Smooth muscle cell of the brain vasculature (primary cell): ENCODE data around the gene SPSB2.
"Not testable (repeated sequence)": the region's sequence is repeated elsewhere in the genome, so short reads cannot be mapped to it uniquely, and the experiment has no call there.

ENCODE experiments used
- DNase-seq: peaks from one replicate; pipeline ENCODE4 v3.0.0-alpha.2; 2012; ENCODE audit warnings: low read depth, low spot score

SPSB2 gene

GRCh38 chr12:6871052-6871957 lies 1.8 kb downstream of the SPSB2 start:
- DNase-seq = no peak

- not testable (repeated sequence) for DNase-seq
These were observed 2.8 kb downstream of the SPSB2 start for GRCh38 chr12:6870304-6870703.

GRCh38 chr12:6869049-6870021 lies 3.8 kb downstream of the SPSB2 start:
- DNase-seq = no peak

GRCh38 chr12:6868211-6869048 lies 4.7 kb downstream of the SPSB2 start:
- no peak for DNase-seq

- DNase-seq = no peak
These were observed 5.5 kb downstream of the SPSB2 start, which contains the start of gene TPI1 for GRCh38 chr12:6867413-6868210. TSS of gene TPI1 (plus strand) at chr12:6867531. CDS start at chr12:6867567, 36 bp downstream.

- DNase-seq = no peak
These were observed 6.1 kb downstream of the SPSB2 start for GRCh38 chr12:6866920-6867412.

GRCh38 chr12:6866163-6866919 lies 6.8 kb downstream of the SPSB2 start:
- no peak for DNase-seq

- DNase-seq = not testable (repeated sequence)
These were observed 7.8 kb downstream of the SPSB2 start for GRCh38 chr12:6865307-6865706.

GRCh38 chr12:6863586-6864321 lies 9.3 kb downstream of the SPSB2 start:
- no peak for DNase-seq

GRCh38 chr12:6863033-6863432 lies 10.1 kb downstream of the SPSB2 start:
- DNase-seq = no peak

- DNase-seq = no peak
These were observed 11.7 kb downstream of the SPSB2 start for GRCh38 chr12:6861391-6861790.

GRCh38 chr12:6860942-6861341 lies 12.2 kb downstream of the SPSB2 start:
- DNase-seq = no peak

GRCh38 chr12:6860116-6860515 lies 13.0 kb downstream of the SPSB2 start:
- DNase-seq = no peak

GRCh38 chr12:6858799-6859198 lies 14.3 kb downstream of the SPSB2 start:
- DNase-seq = no peak

- no peak for DNase-seq
These were observed 17.8 kb downstream of the SPSB2 start for GRCh38 chr12:6855322-6855721.

GRCh38 chr12:6854036-6854435 lies 19.1 kb downstream of the SPSB2 start:
- no peak for DNase-seq

- DNase-seq = no peak
These were observed 19.5 kb downstream of the SPSB2 start for GRCh38 chr12:6853626-6854025.

GRCh38 chr12:6852651-6853354 lies 20.3 kb downstream of the SPSB2 start:
- no peak for DNase-seq
